AG04450 (cell line): ENCODE data around the gene PVALB. TPM values are rescaled to one million over a fixed set of nuclear protein-coding genes. Genes with fewer than 3 reads are reported as not detected.
A peak's percentile ranks its signal among the peaks of the same experiment; 100 is the strongest.

Experiments used
- CTCF ChIA-PET: fragments of 300-600, 350-600 bp; formaldehyde crosslinking; extraction: SDS; loops from one replicate; lab custom pipeline; 2022; ENCODE audit warnings: antibody characterized with exemption, inconsistent platforms; lab: Charles Lee
- POLR2A ChIA-PET: fragments of 350-600 bp; formaldehyde crosslinking; extraction: SDS; loops from one replicate; lab custom pipeline; 2021; ENCODE audit warnings: antibody characterized with exemption, inconsistent platforms; lab: Yijun Ruan, JAX
- DNase-seq: peaks from one replicate; pipeline ENCODE4 v3.0.0-alpha.2; 2011; ENCODE audit warnings: low read depth, low spot score
- H3K27ac ChIP-seq: one replicate; pipeline ENCODE4 v1.5.1; 2012; ENCODE audit warnings: low read depth, low read length, control low read depth
- H3K27me3 ChIP-seq: one replicate; pipeline ENCODE4 v1.6.0; 2012; ENCODE audit warnings: low read length; ENCODE audit not compliant: control insufficient read depth, insufficient read depth
- H3K4me3 ChIP-seq: 2 replicates; pipeline ENCODE4 v1.5.1; 2011; ENCODE audit warnings: mild to moderate bottlenecking, low read depth, low read length, control low read depth
- H3K9me3 ChIP-seq: 2 replicates; pipeline ENCODE4 v1.5.1; 2012; ENCODE audit warnings: low read length; ENCODE audit not compliant: control insufficient read depth, insufficient read depth
- polyA plus RNA-seq: library from polyadenylated mRNA; depleted of rRNA; stranded (reverse); fragments of >200 nt; gene quantifications from 2 replicates; pipeline ENCODE4 v1.2.3, GENCODE V29; 2011
- TF ChIP-seq, protein P1 (sequence below): IDR thresholded peaks from 2 replicates; pipeline ENCODE4 v1.5.1; 2011; ENCODE audit warnings: low read depth, low read length, control low read depth, inconsistent platforms

Gene PVALB
- polyA plus RNA-seq, 1 experiment: not detected

DNA sequence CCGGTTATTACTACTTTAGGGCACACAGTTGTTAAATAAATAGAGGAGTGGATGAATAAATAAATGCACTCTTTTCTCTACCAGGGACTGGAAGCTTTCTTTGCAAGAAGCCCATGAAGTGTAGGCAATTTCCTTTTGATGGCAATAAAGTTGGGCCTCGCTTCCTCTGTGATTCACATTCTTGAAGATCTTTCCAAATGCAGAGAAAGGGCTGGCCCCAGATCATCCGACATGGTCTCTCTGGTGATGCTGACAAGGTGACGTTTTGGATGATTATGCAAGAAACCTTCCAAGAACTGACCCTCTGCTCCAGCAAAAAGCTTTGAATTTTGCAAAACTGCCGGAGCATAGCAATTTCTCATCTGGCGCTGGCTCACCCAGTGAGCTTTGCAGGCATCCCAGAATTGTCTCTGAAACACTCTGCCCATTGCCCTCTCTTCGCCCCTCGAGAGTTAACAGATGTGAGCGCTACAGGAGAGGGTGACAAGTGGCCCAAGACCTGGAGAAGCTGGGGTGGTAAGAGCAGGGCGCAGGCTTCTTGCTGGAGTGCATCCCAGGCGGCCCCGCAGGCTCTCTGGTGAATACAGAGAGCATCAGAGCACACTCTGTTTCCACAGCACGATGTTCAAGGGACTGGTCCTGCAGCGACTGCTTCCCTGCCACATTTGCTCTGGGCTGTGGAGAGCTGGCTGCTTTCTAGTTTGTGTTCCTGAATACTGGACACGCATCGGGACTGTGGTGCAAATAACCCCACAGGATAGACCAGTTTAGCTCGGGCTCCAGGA lies 29.4 kb downstream of the PVALB start:
- no peak for DNase-seq
- ChIA-PET POLR2A (no interaction called here), CTCF (interaction anchor here (0.8 to 2.6 kb wide), 4 partner anchors 14 to 241 kb away, joined by 3 to 19 read pairs (median 4); no protein-coding TSS in a partner anchor)
- no peak overlapping the region for H3K4me3 ChIP-seq
- H3K27me3 ChIP-seq: peaks cover 51% of the 10 kb centered on the region
- H3K27ac ChIP-seq: no peak overlapping the region
- TF ChIP-seq, protein P1, sequence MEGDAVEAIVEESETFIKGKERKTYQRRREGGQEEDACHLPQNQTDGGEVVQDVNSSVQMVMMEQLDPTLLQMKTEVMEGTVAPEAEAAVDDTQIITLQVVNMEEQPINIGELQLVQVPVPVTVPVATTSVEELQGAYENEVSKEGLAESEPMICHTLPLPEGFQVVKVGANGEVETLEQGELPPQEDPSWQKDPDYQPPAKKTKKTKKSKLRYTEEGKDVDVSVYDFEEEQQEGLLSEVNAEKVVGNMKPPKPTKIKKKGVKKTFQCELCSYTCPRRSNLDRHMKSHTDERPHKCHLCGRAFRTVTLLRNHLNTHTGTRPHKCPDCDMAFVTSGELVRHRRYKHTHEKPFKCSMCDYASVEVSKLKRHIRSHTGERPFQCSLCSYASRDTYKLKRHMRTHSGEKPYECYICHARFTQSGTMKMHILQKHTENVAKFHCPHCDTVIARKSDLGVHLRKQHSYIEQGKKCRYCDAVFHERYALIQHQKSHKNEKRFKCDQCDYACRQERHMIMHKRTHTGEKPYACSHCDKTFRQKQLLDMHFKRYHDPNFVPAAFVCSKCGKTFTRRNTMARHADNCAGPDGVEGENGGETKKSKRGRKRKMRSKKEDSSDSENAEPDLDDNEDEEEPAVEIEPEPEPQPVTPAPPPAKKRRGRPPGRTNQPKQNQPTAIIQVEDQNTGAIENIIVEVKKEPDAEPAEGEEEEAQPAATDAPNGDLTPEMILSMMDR: no peak
- H3K9me3 ChIP-seq: no peaks in the 10 kb centered on the region

DNA sequence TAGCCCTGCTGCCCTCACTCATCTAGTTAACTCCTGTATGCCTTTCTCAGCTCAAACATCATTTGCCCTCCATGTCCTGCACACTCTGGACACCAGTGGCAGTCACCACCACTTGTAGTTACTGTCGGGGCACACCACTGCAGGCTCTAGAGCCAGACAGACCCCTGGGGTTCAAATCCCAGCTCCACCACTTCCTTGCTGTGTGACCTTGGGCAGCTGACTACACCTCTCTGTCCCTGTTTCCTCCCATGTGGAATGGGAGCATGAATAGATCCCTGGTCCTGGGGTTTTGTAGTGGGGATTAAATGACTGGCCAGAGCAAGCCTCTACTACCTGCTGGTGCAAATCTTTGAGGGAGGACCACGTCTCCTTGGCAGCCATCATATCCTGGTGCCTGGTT lies 33.1 kb downstream of the PVALB start:
- ChIA-PET POLR2A (no interaction called here), CTCF (interaction anchor here (1.7 to 7.3 kb wide), 3 partner anchors 69 to 260 kb away, joined by 3 to 45 read pairs (median 11); no protein-coding TSS in a partner anchor)
- TF ChIP-seq, protein P1: no peak
- Histone ChIP-seq H3K27ac (no peak overlapping the region), H3K4me3 (no peak overlapping the region), H3K9me3 (no peaks in the 10 kb centered on the region), H3K27me3 (peaks cover 35% of the 10 kb centered on the region)
- no peak for DNase-seq

DNA sequence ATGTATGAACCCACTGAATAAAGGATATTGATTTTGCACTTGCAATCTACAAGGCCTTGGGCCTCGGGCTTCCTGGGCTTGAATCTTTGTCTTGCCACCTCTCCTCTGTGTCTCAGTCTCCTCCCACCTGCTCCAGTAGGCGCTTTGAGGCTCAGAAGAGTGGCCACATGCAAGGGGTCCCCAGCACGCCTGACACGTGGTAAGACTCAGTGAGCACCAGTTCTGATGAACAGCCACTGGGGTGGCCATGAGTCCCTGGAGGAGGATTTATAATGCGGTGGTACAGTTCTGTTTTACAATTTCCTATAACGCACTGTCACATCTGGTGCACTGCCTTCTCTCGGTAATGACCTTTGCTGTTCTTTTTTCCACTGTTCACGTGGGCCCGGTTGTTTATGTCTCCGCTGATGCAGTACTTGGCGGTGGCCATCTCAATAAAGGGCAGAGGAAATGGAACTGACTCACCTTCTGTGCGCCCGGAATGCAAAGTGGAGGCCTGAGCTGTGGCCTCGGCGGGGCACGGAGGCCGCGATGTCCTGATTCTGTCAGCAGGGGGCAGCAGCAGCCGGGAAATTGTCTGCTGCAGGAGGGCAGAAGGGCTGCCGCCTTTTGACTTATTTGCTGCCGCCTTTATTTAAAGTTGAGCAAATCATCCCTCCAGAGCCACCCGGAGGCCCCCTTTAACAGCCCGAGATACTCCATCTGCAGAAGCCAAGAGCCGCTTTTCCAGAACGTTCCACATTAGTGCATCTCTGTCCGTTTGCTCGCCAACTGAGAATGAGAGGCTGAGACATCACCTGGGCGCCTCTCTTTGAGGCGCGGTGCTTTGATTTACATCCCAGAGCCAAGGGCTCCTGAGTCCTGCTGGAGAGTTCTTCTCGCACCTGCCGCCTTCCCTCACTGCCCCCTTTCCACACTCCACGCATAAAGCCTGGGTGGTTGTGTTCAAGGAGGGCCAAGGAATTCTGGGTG lies 34.9 kb downstream of the PVALB start:
- TF ChIP-seq, protein P1: peak; percentile 86
- H3K9me3 ChIP-seq: no peaks in the 10 kb centered on the region
- H3K4me3 ChIP-seq: no peak overlapping the region
- POLR2A ChIA-PET: no interaction called here
- peak; percentile 76 for DNase-seq
- H3K27me3 ChIP-seq: peaks cover 26% of the 10 kb centered on the region
- H3K27ac ChIP-seq: peak overlapping the region; percentile 73
- CTCF ChIA-PET: interaction anchor here (0.6 to 7.3 kb wide), 11 partner anchors 8 to 418 kb away, joined by 3 to 45 read pairs (median 3); no protein-coding TSS in a partner anchor

DNA sequence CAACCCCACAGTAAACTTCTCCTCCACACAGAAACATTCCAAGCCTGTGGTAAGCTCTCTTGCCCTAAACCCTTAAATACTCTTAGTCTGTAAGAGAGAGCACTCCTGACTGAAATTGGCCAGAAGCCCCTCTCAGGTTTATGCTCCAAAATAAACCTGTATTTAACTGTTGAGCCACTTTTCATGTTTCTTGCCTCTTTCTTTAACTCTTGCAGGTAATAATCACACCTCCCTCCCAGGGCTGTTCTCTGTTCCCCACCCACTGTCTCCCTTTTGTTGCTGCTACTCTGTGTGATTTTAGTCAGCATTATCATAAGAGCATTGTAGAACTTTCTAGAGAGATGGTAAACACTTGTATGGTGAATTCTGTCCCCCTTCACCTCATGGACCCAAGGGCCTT lies 38.8 kb downstream of the PVALB start:
- Histone ChIP-seq H3K27ac (no peak overlapping the region), H3K9me3 (no peaks in the 10 kb centered on the region), H3K27me3 (no peaks in the 10 kb centered on the region), H3K4me3 (no peak overlapping the region)
- TF ChIP-seq, protein P1: no peak
- no peak for DNase-seq
- POLR2A ChIA-PET: no interaction called here
- CTCF ChIA-PET: interaction anchor here (1.1 to 7.3 kb wide), 2 partner anchors 21 to 79 kb away, joined by 3 to 45 read pairs; no protein-coding TSS in a partner anchor
